SK-N-MC (cell line): ENCODE data around the gene ANKRD18B.
A peak's percentile ranks its signal among the peaks of the same experiment; 100 is the strongest.
"Not testable (repeated sequence)": the region's sequence is repeated elsewhere in the genome, so short reads cannot be mapped to it uniquely, and the experiment has no call there.

Experiments used
- DNase-seq: peaks from one replicate; pipeline ENCODE4 v3.0.0-alpha.2; 2011; ENCODE audit warnings: low read depth, low spot score
- H3K27ac ChIP-seq: fragments of 200-600 bp; sonication (generic); 2 replicates; pipeline ENCODE4 v1.5.1; 2016; ENCODE audit warnings: mixed run types
- H3K36me3 ChIP-seq: fragments of 200-600 bp; sonication (generic); 2 replicates; pipeline ENCODE4 v1.6.1; 2017; ENCODE audit warnings: antibody characterized with exemption, low read length, mixed read lengths; ENCODE audit not compliant: insufficient read depth
- H3K4me3 ChIP-seq: fragments of 200-600 bp; sonication (generic); 2 replicates; pipeline ENCODE4 v1.5.1; 2016
- H3K9ac ChIP-seq: fragments of 200-600 bp; sonication (generic); 2 replicates; pipeline ENCODE4 v1.8.0; 2017; ENCODE audit warnings: mixed run types, mixed read lengths; ENCODE audit not compliant: insufficient read length
- H3K9me3 ChIP-seq: fragments of 200-600 bp; sonication (generic); 2 replicates; pipeline ENCODE4 v1.6.1; 2017; ENCODE audit warnings: low read depth, mild to moderate bottlenecking, antibody characterized with exemption, low read length, moderate library complexity, mixed read lengths
- EZH2 ChIP-seq: fragments of 200-600 bp; sonication (generic); IDR thresholded peaks from one replicate; pipeline ENCODE4 v1.6.1; 2017; ENCODE audit warnings: antibody characterized with exemption
- FOXP2 ChIP-seq: optimal IDR thresholded peaks from 2 replicates; pipeline ENCODE3; 2011; ENCODE audit warnings: mild to moderate bottlenecking, moderate library complexity; ENCODE audit not compliant: insufficient read depth; ENCODE audit errors: extremely low read length, control extremely low read depth
- POLR2AphosphoS5 ChIP-seq: IDR thresholded peaks from 2 replicates; pipeline ENCODE4 v1.6.1; 2012; ENCODE audit warnings: mild to moderate bottlenecking, low read depth, low read length, borderline replicate concordance

The ANKRD18B gene

DNA sequence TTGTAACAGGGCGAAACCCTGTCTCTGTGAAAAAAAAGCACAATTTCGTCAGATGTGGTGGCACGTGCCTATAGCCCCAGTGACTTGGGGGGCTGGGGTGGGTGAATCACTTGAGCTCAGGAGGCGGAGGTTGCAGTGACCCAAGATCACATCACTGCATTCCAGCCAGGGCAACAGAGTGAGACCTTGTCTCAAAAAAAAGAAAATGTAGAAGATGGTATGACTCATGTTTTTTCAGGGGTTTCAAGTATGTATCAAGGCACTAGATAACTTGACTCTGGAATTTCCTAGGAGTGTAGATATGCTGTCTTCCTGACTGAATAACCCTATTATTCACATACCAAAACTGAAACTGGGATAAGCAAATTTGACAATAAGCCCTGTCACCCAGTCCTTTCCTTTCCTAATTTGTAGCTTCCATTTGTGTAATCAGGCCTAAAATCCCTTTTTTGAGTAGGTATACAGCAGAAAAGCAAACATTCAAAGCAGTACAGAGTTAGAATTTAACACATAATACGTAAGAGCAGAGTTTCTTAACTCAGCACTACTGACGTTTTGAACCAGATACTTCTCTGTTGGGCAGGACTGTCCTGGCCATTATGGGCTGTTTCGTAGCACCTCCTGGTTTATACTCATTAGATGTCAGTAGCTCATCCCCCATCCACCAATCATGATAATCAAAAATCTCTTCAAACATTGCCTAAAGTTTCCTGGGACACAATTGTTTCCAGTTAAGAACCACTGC is 17.3 kb upstream of the ANKRD18B start:
- DNase-seq: no peak
- Histone ChIP-seq H3K9me3 (no peaks in the 10 kb centered on the region), H3K36me3 (no peaks in the 10 kb centered on the region), H3K9ac (no peak overlapping the region), H3K4me3 (no peak overlapping the region), H3K27ac (no peak overlapping the region)
- TF ChIP-seq EZH2 (no peak), FOXP2 (no peak), POLR2AphosphoS5 (no peak)

DNA sequence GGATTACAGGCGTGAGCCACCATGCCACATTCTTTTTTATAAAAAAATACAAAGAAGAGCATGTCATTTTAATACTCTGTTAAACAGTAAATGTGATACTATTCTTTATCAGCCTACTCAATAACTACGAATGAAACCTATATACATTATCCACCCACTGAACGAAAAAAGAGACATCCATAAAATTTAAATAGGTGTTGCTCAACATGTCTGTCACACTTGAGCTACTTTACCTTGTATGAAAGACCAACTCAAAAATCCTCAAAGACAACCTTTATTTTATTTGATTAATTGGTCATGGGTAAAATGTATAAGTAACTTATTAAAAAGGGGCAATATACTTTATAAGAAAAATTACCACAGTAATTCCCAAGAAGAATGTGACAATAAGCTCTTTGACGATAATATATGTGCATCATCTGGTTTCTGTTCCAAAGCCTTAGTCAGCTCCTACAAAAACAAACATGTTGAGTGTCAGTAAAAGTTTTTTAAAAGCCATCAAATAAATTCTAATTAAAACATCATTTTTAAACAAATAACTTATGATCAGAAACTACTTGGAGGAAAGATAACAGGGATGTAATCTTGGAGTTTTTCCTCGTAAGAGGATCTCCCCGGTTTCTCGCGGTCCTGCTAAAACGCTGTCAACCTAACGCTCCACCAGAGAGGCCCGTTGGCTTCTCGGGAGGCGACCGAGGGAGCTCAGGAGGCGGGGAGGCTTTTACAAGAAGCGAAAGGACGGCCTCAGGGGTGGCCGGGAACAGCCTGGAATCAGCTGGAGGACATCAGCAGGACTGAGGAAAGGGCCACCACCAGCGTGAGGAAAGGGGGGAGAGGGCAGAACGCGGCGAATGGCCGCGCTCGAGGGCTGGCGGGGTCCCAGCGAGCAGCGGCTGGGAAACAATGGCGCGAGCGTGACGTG is 13.5 kb upstream of the ANKRD18B start:
- TF ChIP-seq EZH2 (no peak), POLR2AphosphoS5 (peak; percentile 67)
- Histone ChIP-seq H3K36me3 (no peaks in the 10 kb centered on the region), H3K9me3 (no peaks in the 10 kb centered on the region), H3K9ac (peak overlapping the region; percentile 89), H3K4me3 (peak overlapping the region; percentile 84), H3K27ac (peak overlapping the region; percentile 81)
- no peak for DNase-seq

- H3K27ac ChIP-seq: peak overlapping the region; percentile 81
- H3K9ac ChIP-seq: peak overlapping the region; percentile 89
Measured at GRCh38 chr9:33511184-33511517, 12.9 kb upstream of the ANKRD18B start.

GRCh38 chr9:33512535-33512934 is 11.5 kb upstream of the ANKRD18B start:
- not testable (repeated sequence) for H3K9me3 ChIP-seq, H3K9ac ChIP-seq, H3K4me3 ChIP-seq, H3K36me3 ChIP-seq, DNase-seq
- peak overlapping the region; percentile 42; the same call in 1 of the 2 replicates for H3K27ac ChIP-seq

More at GRCh38 chr9:33511184-33511517, 12.9 kb upstream of the ANKRD18B start:
- not testable (repeated sequence) for H3K36me3 ChIP-seq, H3K9me3 ChIP-seq, DNase-seq
- H3K4me3 ChIP-seq: peak overlapping the region; percentile 84

DNA sequence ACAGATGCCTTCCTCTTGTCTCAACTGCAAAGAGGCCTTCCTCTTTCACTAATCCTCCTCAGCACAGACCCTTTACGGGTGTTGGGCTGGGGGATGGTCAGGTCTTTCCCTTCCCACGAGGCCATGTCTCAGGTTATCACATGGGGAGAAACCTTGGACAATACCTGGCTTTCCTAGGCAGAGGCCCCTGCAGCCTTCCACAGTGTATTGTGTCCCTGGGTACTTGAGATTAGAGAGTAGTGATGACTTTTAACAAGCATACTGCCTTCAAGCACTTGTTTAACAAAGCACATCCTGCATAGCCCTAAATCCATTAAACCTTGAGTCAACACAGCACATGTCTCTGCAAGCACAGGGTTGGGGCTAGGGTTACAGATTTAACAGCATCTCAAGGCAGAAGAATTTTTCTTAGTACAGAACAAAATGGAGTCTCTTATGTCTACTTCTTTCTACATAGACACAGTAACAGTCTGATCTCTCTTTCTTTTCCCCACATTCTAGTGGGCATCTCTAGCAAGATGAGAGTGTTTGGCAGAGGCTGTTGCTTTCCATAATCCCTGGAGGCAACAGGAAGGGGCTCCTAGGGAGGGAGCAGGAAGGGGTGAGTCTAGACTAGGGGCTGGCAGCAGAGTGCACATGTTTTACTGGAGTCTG is 8.6 kb upstream of the ANKRD18B start:
- not testable (repeated sequence) for H3K9me3 ChIP-seq, H3K9ac ChIP-seq, H3K36me3 ChIP-seq

DNA sequence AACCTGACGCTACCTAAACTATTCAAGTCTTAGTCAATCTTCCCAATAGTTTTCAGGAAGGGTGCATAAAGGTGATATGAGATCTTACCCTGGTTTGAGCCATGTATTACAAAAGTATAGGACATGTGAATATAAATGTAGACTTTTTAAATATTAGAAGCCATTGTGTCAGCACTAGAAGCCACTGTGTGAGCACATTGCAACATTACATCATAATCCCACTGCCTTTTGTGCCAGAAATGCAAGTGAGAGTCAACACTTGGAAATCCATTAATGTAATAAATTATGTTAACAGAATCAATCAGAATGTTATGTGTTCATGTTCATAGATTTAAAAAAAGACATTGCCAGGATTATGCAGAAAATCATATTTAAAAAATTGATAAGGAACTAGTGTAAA is 7.7 kb upstream of the ANKRD18B start:
- not testable (repeated sequence) for H3K4me3 ChIP-seq, DNase-seq, H3K36me3 ChIP-seq, H3K9ac ChIP-seq, H3K9me3 ChIP-seq
- peak overlapping the region; percentile 85 for H3K27ac ChIP-seq

More for the DNA sequence above, 8.6 kb upstream of the ANKRD18B start:
- H3K27ac ChIP-seq: peak overlapping the region; percentile 85
- not testable (repeated sequence) for DNase-seq, H3K4me3 ChIP-seq

- Histone ChIP-seq H3K9me3 (no peaks in the 10 kb centered on the region), H3K27ac (no peak overlapping the region), H3K9ac (no peak overlapping the region), H3K36me3 (no peaks in the 10 kb centered on the region), H3K4me3 (no peak overlapping the region)
- DNase-seq: no peak
- TF ChIP-seq EZH2 (no peak), FOXP2 (no peak), POLR2AphosphoS5 (no peak)
Measured at GRCh38 chr9:33517373-33517772, 6.7 kb upstream of the ANKRD18B start.

DNA sequence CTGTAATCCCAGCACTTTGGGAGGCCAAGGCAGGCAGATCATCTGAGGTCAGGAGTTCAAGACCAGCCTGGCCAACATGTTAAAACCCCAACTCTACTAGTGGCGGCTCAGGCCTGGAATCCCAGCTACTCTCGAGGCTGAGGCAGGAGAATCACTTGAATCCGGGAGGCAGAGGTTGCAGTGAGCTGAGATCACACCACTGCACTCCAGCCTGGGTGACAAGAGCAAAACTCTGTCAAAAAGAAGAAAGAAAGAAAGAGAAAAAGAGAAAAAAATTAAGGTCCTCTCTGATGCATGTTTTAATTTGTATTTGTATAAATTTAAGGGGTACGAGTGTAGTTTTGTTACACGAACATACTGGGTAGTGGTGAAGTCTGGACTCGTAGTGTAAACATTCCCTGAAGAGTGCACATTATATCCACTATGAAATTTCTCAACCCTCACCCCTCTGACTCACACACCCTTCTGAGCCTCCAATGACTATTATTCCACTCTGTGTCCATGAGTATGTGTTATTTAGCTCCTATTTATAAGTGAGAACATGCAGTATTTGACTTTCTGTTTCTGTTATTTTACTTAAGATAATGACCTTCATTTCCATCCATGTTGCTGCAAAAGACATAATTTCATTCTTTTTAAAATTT is 6.0 kb upstream of the ANKRD18B start:
- DNase-seq, H3K36me3 ChIP-seq, H3K27ac ChIP-seq, H3K4me3 ChIP-seq, H3K9ac ChIP-seq, H3K9me3 ChIP-seq: not testable (repeated sequence)

- H3K9ac ChIP-seq, DNase-seq, H3K4me3 ChIP-seq, H3K36me3 ChIP-seq, H3K9me3 ChIP-seq, H3K27ac ChIP-seq: not testable (repeated sequence)
Measured at GRCh38 chr9:33521861-33522260, 2.2 kb upstream of the ANKRD18B start.
